MM.1S (cell line): ENCODE results near the gene VWA1.
"Not testable (repeated sequence)": the region's sequence is repeated elsewhere in the genome, so short reads cannot be mapped to it uniquely, and the experiment has no call there.

Experiments
- DNase-seq: peaks from one replicate; pipeline ENCODE4 v3.0.0-alpha.2; 2015
- H2AFZ ChIP-seq: fragments of 300-600 bp; sonication (generic); 2 replicates; pipeline ENCODE4 v1.6.0; 2016; ENCODE audit warnings: antibody characterized with exemption, low read length
- H3F3A ChIP-seq: fragments of 300-600 bp; sonication (generic); 2 replicates; pipeline ENCODE4 v1.6.1; 2016; ENCODE audit warnings: mild to moderate bottlenecking, antibody characterized with exemption, low read length, moderate library complexity, mixed read lengths; ENCODE audit not compliant: insufficient read depth
- H3K27ac ChIP-seq: fragments of 300-600 bp; sonication (generic); 2 replicates; pipeline ENCODE4 v1.5.1; 2016; ENCODE audit warnings: mild to moderate bottlenecking, low read length
- H3K27me3 ChIP-seq: fragments of 300-600 bp; sonication (generic); replicated peaks from 2 replicates; pipeline ENCODE4 v1.6.0; 2016; ENCODE audit warnings: low read length; ENCODE audit not compliant: insufficient read depth
- H3K36me3 ChIP-seq: fragments of 300-600 bp; sonication (generic); replicated peaks from 2 replicates; pipeline ENCODE4 v1.6.1; 2016; ENCODE audit warnings: mild to moderate bottlenecking, low read length, mixed read lengths; ENCODE audit not compliant: insufficient read depth
- H3K4me1 ChIP-seq: fragments of 300-600 bp; sonication (generic); 2 replicates; pipeline ENCODE4 v1.6.1; 2016; ENCODE audit warnings: low read length, mixed read lengths
- H3K4me2 ChIP-seq: fragments of 300-600 bp; sonication (generic); 2 replicates; pipeline ENCODE4 v1.6.0; 2016; ENCODE audit warnings: low read depth, low read length
- H3K4me3 ChIP-seq: fragments of 300-600 bp; sonication (generic); 2 replicates; pipeline ENCODE4 v1.5.1; 2016; ENCODE audit warnings: low read length, mixed read lengths
- H3K79me2 ChIP-seq: fragments of 300-600 bp; sonication (generic); 2 replicates; pipeline ENCODE4 v1.6.1; 2016; ENCODE audit warnings: mixed run types, low read length, mixed read lengths
- H3K9ac ChIP-seq: fragments of 300-600 bp; sonication (generic); 2 replicates; pipeline ENCODE4 v1.6.1; 2016; ENCODE audit warnings: low read length, mixed read lengths
- H3K9me2 ChIP-seq: fragments of 300-600 bp; sonication (generic); replicated peaks from 2 replicates; pipeline ENCODE4 v1.6.1; 2016; ENCODE audit warnings: mild to moderate bottlenecking, low read length, mixed read lengths; ENCODE audit not compliant: insufficient read depth
- H3K9me3 ChIP-seq: fragments of 300-600 bp; sonication (generic); replicated peaks from 2 replicates; pipeline ENCODE4 v1.6.1; 2016; ENCODE audit warnings: mild to moderate bottlenecking, low read length, mixed read lengths; ENCODE audit not compliant: insufficient read depth
- H4K20me1 ChIP-seq: fragments of 300-600 bp; sonication (generic); 2 replicates; pipeline ENCODE4 v1.6.1; 2016; ENCODE audit warnings: mild to moderate bottlenecking, low read length, moderate library complexity, mixed read lengths; ENCODE audit not compliant: insufficient read depth
- CTCF ChIP-seq: fragments of 300-600 bp; sonication (generic); IDR thresholded peaks from 2 replicates; pipeline ENCODE4 v1.5.1; 2016; ENCODE audit warnings: antibody characterized with exemption, low read length, mixed read lengths
- EZH2 ChIP-seq: fragments of 300-600 bp; sonication (generic); optimal IDR thresholded peaks from 2 replicates; pipeline ENCODE3; 2017; ENCODE audit warnings: low read depth, mild to moderate bottlenecking, antibody characterized with exemption, low read length, mixed read lengths
- EZH2phosphoT487 ChIP-seq: fragments of 300-600 bp; sonication (generic); IDR thresholded peaks from 2 replicates; pipeline ENCODE4 v1.6.1; 2018; ENCODE audit warnings: antibody characterized with exemption, low read length

The VWA1 gene

GRCh38 chr1:1402072-1402900, 33.2 kb upstream of the VWA1 start:
- H3K79me2 ChIP-seq, result peaks cover 86% of the 10 kb centered on the region
- H4K20me1 ChIP-seq, result no peaks in the 10 kb centered on the region
- TF ChIP-seq CTCF, result peak; percentile 62
- TF ChIP-seq EZH2, result no peak
- no peak overlapping the region for H3K4me3 ChIP-seq
- H3K4me1 ChIP-seq, result peaks cover 14% of the 10 kb centered on the region
- H3K4me2 ChIP-seq, result no peak overlapping the region
- no peaks in the 10 kb centered on the region for H3K9me3 ChIP-seq
- H2AFZ ChIP-seq, result no peak overlapping the region
- no peak overlapping the region for H3K27ac ChIP-seq
- no peaks in the 10 kb centered on the region for H3K9me2 ChIP-seq
- H3K9ac ChIP-seq, result no peak overlapping the region
- DNase-seq, result peak; percentile 33
- H3K27me3 ChIP-seq, result no peaks in the 10 kb centered on the region
- peaks cover 11% of the 10 kb centered on the region for H3K36me3 ChIP-seq
- peaks cover 16% of the 10 kb centered on the region for H3F3A ChIP-seq

- not testable (repeated sequence) for H3K36me3 ChIP-seq, H3K27ac ChIP-seq, H3K9ac ChIP-seq, H3K4me2 ChIP-seq, H3K9me3 ChIP-seq, H2AFZ ChIP-seq, H3K27me3 ChIP-seq, DNase-seq, H4K20me1 ChIP-seq, H3K9me2 ChIP-seq, H3K4me3 ChIP-seq
- H3F3A ChIP-seq, result peaks cover 16% of the 10 kb centered on the region
- peaks cover 11% of the 10 kb centered on the region for H3K4me1 ChIP-seq
- H3K79me2 ChIP-seq, result peaks cover 86% of the 10 kb centered on the region
Observed at GRCh38 chr1:1402901-1403392, 32.5 kb upstream of the VWA1 start.

- no peak overlapping the region for H3K9ac ChIP-seq
- no peaks in the 10 kb centered on the region for H4K20me1 ChIP-seq
- no peak overlapping the region for H2AFZ ChIP-seq
- no peaks in the 10 kb centered on the region for H3K9me3 ChIP-seq
- no peaks in the 10 kb centered on the region for H3K9me2 ChIP-seq
- DNase-seq, result no peak
- H3K36me3 ChIP-seq, result peaks cover 9% of the 10 kb centered on the region
- no peak overlapping the region for H3K4me2 ChIP-seq
- peaks cover 14% of the 10 kb centered on the region; the same call in 1 of the 2 replicates for H3K4me1 ChIP-seq
- H3K27me3 ChIP-seq, result no peaks in the 10 kb centered on the region
- no peak overlapping the region for H3K27ac ChIP-seq
- peaks cover 16% of the 10 kb centered on the region for H3F3A ChIP-seq
- H3K4me3 ChIP-seq, result no peak overlapping the region
- TF ChIP-seq EZH2 (no peak), CTCF (no peak), EZH2phosphoT487 (no peak)
- H3K79me2 ChIP-seq, result peaks cover 86% of the 10 kb centered on the region
Observed at GRCh38 chr1:1403653-1404052, 31.8 kb upstream of the VWA1 start.
